ENCODE results near the gene ZFPL1.

Gene ZFPL1

DNA sequence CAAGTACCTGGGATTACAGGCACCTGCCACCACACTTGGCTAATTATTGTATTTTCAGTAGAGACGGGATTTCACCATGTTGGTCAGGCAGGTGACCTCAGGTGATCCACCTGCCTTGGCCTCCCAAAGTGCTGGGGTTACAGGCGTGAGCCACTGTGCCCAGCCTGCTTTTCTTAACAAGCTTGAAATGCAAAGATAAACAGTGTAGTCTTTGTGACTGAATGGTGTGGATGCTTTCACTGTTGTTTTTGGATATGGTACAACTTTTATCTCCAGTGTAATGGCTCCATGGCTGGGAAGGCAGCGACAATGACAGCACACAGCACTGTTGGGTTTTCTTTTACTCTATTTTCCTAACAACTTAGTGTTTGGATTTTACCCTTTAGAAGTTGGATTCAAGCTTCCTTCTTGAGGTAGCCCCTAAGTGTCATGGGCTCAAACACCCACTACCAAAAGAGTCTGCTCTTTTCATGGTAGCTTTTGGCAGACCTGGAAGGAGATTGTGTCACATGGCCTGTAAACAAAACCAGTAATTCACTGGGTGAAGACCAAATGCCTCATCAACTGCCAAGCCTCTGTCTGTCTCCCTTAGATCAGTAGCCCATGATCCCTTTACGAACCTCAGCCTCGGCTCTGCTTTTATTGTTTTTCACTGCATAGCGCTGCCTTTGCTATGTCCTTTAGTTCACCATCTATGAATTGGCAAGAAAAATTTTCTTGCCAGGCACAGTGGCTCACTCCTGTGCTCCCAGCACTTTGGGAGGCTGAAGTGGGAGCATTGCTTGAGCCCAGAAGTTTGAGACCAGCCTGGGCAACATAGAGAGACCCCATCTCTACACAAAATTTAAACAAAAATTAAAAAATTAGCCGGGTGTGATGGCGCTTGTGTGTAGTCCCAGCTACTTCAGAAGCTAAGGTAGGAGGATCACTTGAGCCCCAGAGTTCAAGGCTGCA lies 18.4 kb downstream of the ZFPL1 start:
- TF ChIP-seq TAF1 (IDR thresholded peaks at IDR 0.05; ENCODE audit: borderline replicate concordance, insufficient read depth, low read length) = no peak
- TF ChIP-seq POLR2AphosphoS5 (IDR thresholded peaks at IDR 0.05; ENCODE audit: low read depth, low read length) = no peak
- TF ChIP-seq, protein P1, sequence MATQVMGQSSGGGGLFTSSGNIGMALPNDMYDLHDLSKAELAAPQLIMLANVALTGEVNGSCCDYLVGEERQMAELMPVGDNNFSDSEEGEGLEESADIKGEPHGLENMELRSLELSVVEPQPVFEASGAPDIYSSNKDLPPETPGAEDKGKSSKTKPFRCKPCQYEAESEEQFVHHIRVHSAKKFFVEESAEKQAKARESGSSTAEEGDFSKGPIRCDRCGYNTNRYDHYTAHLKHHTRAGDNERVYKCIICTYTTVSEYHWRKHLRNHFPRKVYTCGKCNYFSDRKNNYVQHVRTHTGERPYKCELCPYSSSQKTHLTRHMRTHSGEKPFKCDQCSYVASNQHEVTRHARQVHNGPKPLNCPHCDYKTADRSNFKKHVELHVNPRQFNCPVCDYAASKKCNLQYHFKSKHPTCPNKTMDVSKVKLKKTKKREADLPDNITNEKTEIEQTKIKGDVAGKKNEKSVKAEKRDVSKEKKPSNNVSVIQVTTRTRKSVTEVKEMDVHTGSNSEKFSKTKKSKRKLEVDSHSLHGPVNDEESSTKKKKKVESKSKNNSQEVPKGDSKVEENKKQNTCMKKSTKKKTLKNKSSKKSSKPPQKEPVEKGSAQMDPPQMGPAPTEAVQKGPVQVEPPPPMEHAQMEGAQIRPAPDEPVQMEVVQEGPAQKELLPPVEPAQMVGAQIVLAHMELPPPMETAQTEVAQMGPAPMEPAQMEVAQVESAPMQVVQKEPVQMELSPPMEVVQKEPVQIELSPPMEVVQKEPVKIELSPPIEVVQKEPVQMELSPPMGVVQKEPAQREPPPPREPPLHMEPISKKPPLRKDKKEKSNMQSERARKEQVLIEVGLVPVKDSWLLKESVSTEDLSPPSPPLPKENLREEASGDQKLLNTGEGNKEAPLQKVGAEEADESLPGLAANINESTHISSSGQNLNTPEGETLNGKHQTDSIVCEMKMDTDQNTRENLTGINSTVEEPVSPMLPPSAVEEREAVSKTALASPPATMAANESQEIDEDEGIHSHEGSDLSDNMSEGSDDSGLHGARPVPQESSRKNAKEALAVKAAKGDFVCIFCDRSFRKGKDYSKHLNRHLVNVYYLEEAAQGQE (IDR thresholded peaks at IDR 0.05; ENCODE audit: insufficient read depth in 1 of 2, low read depth in 2 of 2, low read length in 2 of 2) = no peak
- 0 out of 2 replicates have a peak, but pooled peaks have one; percentile 21 for TF ChIP-seq SIN3A (IDR thresholded peaks at IDR 0.05; ENCODE audit: borderline replicate concordance, insufficient read depth, low read length)

DNA sequence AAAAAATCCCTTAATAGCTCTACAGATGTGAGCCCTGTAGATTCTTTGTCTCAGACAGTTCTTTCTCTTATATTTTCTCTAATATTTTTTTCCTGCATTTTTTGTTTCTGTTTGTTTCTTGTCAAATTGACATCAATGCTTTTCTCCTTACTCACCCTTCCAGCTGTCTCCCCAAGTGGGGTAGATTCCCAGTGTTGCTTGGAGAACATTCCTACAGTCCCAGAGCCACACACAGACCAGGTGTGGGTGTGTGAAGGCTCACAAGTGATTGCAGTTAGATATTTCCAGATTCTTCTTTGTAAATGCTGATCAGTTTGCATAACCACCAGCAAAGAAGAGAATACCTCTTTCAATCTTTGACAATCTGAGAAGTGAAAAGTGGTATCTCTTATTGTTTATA lies 19.5 kb downstream of the ZFPL1 start:
- no peak for TF ChIP-seq POLR2AphosphoS5 (IDR thresholded peaks at IDR 0.05; ENCODE audit: low read depth, low read length)
- TF ChIP-seq, protein P1 (IDR thresholded peaks at IDR 0.05; ENCODE audit: insufficient read depth in 1 of 2, low read depth in 2 of 2, low read length in 2 of 2) = no peak
- TF ChIP-seq SIN3A (IDR thresholded peaks at IDR 0.05; ENCODE audit: borderline replicate concordance, insufficient read depth, low read length) = no peak
- no peak for TF ChIP-seq TAF1 (IDR thresholded peaks at IDR 0.05; ENCODE audit: borderline replicate concordance, insufficient read depth, low read length)
- no peak for TF ChIP-seq FOXP2 (optimal IDR thresholded peaks at IDR 0.05; ENCODE audit: borderline replicate concordance, extremely low read depth, extremely low read length, insufficient read depth)

DNA sequence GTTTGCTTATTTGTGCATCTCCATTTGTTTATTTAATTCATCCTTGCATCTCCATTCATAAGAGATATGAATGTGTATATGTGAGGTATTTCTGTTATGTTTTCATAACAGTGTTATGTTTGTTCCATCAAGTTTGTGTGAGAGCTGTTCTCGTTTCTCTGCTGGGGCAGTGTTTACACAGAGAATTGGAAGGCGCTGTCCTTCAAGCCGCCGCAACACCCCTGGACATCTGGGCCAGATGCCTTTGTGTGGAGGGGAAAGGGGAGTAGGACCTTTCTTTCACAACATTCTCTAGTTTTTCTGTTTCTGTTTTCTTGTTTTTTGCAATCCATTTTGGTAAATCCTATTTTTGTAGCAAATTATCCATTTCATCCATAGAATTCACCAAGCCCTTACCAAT lies 20.6 kb downstream of the ZFPL1 start:
- TF ChIP-seq, protein P1 (IDR thresholded peaks at IDR 0.05; ENCODE audit: insufficient read depth in 1 of 2, low read depth in 2 of 2, low read length in 2 of 2) = no peak
- no peak for TF ChIP-seq TAF1 (IDR thresholded peaks at IDR 0.05; ENCODE audit: borderline replicate concordance, insufficient read depth, low read length)
- TF ChIP-seq SIN3A (IDR thresholded peaks at IDR 0.05; ENCODE audit: borderline replicate concordance, insufficient read depth, low read length) = no peak
- TF ChIP-seq FOXP2 (optimal IDR thresholded peaks at IDR 0.05; ENCODE audit: borderline replicate concordance, extremely low read depth, extremely low read length, insufficient read depth) = no peak
- no peak for TF ChIP-seq POLR2AphosphoS5 (IDR thresholded peaks at IDR 0.05; ENCODE audit: low read depth, low read length)

DNA sequence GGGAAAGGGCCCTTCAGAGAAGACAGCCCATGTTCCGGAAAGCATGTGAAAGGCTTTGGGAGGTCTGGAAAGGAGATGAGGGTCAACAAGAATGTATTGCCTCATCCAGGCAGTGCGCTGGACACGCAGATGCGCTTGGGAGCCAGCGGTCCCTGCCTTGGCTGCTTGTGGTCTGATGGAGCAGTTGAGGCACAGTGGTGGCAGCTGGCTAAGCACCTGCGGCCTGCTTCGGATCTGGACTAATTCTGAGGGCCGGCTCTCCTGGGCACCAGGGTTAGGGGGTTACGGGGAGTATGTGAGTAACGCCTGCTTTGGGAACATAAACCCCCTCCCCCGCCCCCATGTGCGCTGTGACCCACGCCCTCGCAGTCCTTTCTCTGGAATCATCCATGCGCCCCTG lies 23.1 kb downstream of the ZFPL1 start:
- no peak for TF ChIP-seq POLR2AphosphoS5 (IDR thresholded peaks at IDR 0.05; ENCODE audit: low read depth, low read length)
- TF ChIP-seq, protein P1 (IDR thresholded peaks at IDR 0.05; ENCODE audit: insufficient read depth in 1 of 2, low read depth in 2 of 2, low read length in 2 of 2) = no peak
- no peak for TF ChIP-seq TAF1 (IDR thresholded peaks at IDR 0.05; ENCODE audit: borderline replicate concordance, insufficient read depth, low read length)

Measured in PFSK-1 (cell line).